GM12865 (cell line): ENCODE results near the gene XPNPEP1.

Experiments used
- DNase-seq: peaks from one replicate; pipeline ENCODE4 v3.0.0; 2010; ENCODE audit warnings: low read depth
- H3K4me3 ChIP-seq: 2 replicates; pipeline ENCODE4 v1.5.1; 2011; ENCODE audit warnings: mild to moderate bottlenecking, low read depth, low read length, control low read depth
- CTCF ChIP-seq: IDR thresholded peaks from 2 replicates; pipeline ENCODE4 v1.5.1; 2011; ENCODE audit warnings: low read length, control low read depth, low read depth, inconsistent platforms; ENCODE audit not compliant: insufficient read depth; ENCODE audit errors: missing control alignments

Gene XPNPEP1

GRCh38 chr10:109959259-109960145 is 36.2 kb upstream of the XPNPEP1 start:
- no peak for TF ChIP-seq CTCF
- no peak overlapping the region for H3K4me3 ChIP-seq
- DNase-seq: no peak

- TF ChIP-seq CTCF: no peak
- H3K4me3 ChIP-seq: no peak overlapping the region
- DNase-seq: no peak
Measured at GRCh38 chr10:109958059-109958458, 34.7 kb upstream of the XPNPEP1 start.

- peak; percentile 93 for DNase-seq
- no peak for TF ChIP-seq CTCF
- H3K4me3 ChIP-seq: no peak overlapping the region
Measured at GRCh38 chr10:109957092-109957797, 33.9 kb upstream of the XPNPEP1 start.

GRCh38 chr10:109956454-109957091 is 33.3 kb upstream of the XPNPEP1 start:
- TF ChIP-seq CTCF: peak; percentile 65
- H3K4me3 ChIP-seq: no peak overlapping the region
- DNase-seq: peak; percentile 85

GRCh38 chr10:109953766-109954165 is 30.5 kb upstream of the XPNPEP1 start:
- H3K4me3 ChIP-seq: no peak overlapping the region
- DNase-seq: no peak
- TF ChIP-seq CTCF: no peak

GRCh38 chr10:109952526-109952925 is 29.2 kb upstream of the XPNPEP1 start:
- no peak for DNase-seq

More at GRCh38 chr10:109952526-109952925, 29.2 kb upstream of the XPNPEP1 start:
- TF ChIP-seq CTCF: no peak
- no peak overlapping the region for H3K4me3 ChIP-seq
